ENCODE measurements around the gene FBXO4. TPM values are rescaled to one million over a fixed set of nuclear protein-coding genes. Genes with fewer than 3 reads are reported as not detected.

FBXO4 gene
- total RNA-seq, 2 donors from 2014 or later, result 1.8 to 1.9 TPM

DNA sequence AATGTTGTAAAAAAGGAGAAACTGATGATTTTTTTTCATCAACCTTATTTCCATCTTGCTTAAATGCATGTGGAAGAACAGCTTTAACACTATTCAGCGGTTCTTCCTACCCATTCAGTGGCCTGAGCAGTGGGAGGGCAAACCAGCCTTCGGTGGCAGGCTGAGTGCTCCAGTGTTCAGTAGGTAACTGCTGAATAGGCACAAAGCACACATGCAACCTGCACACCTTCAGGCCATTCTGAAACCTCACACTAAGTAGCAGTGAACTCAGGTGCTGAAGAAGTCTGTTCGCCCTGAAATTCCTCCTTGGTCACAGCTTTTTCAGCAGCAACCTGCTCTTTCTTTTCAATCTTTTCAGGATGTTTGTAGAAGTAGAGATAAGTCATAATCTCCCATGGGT, 26.1 kb downstream of the FBXO4 start:
- H3K9ac ChIP-seq (ENCODE audit: extremely low read depth, low read length, poor library complexity, severe bottlenecking), result no peak overlapping the region
- H3K27me3 ChIP-seq (ENCODE audit: control insufficient read depth, insufficient read depth, low read length, poor library complexity, severe bottlenecking), result no peaks in the 10 kb centered on the region
- TF ChIP-seq, protein P1, sequence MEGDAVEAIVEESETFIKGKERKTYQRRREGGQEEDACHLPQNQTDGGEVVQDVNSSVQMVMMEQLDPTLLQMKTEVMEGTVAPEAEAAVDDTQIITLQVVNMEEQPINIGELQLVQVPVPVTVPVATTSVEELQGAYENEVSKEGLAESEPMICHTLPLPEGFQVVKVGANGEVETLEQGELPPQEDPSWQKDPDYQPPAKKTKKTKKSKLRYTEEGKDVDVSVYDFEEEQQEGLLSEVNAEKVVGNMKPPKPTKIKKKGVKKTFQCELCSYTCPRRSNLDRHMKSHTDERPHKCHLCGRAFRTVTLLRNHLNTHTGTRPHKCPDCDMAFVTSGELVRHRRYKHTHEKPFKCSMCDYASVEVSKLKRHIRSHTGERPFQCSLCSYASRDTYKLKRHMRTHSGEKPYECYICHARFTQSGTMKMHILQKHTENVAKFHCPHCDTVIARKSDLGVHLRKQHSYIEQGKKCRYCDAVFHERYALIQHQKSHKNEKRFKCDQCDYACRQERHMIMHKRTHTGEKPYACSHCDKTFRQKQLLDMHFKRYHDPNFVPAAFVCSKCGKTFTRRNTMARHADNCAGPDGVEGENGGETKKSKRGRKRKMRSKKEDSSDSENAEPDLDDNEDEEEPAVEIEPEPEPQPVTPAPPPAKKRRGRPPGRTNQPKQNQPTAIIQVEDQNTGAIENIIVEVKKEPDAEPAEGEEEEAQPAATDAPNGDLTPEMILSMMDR (conservative IDR thresholded peaks at IDR 0.05), result no peak
- peaks cover 1% of the 10 kb centered on the region for H3K27me3 Mint-ChIP-seq (ENCODE audit: insufficient read depth)
- no peak for DNase-seq
- H3K4me3 Mint-ChIP-seq, result no peak overlapping the region
- no peaks in the 10 kb centered on the region for H3K9me3 ChIP-seq (ENCODE audit: control insufficient read depth, low read length)
- no peak overlapping the region for H3K4me3 ChIP-seq (ENCODE audit: low read length)
- H3K4me1 ChIP-seq (ENCODE audit: control insufficient read depth, insufficient read depth, low read length), result no peaks in the 10 kb centered on the region
- no peaks in the 10 kb centered on the region for H3K4me1 Mint-ChIP-seq
- H3K36me3 ChIP-seq (ENCODE audit: control insufficient read depth, insufficient read depth, low read length), result no peaks in the 10 kb centered on the region
- no peaks in the 10 kb centered on the region for H3K9me3 Mint-ChIP-seq
- 62 to 81% methylated on average over 3 of the region's 3 CpGs for WGBS, 2 experiments (ENCODE audit: insufficient coverage in 1 of 2, insufficient read length in 1 of 2)
- H3K36me3 Mint-ChIP-seq (ENCODE audit: low read depth), result no peaks in the 10 kb centered on the region
- no peak overlapping the region for H3K27ac ChIP-seq (ENCODE audit: low read depth, low read length)
- no peak overlapping the region for H3K27ac Mint-ChIP-seq

- no peaks in the 10 kb centered on the region for H3K36me3 Mint-ChIP-seq (ENCODE audit: low read depth)
- no peak overlapping the region for H3K9ac ChIP-seq (ENCODE audit: extremely low read depth, low read length, poor library complexity, severe bottlenecking)
- TF ChIP-seq, protein P1 (conservative IDR thresholded peaks at IDR 0.05), result no peak
- no peaks in the 10 kb centered on the region for H3K4me1 Mint-ChIP-seq
- H3K27ac Mint-ChIP-seq, result no peak overlapping the region
- H3K36me3 ChIP-seq (ENCODE audit: control insufficient read depth, insufficient read depth, low read length), result no peaks in the 10 kb centered on the region
- no peaks in the 10 kb centered on the region for H3K9me3 ChIP-seq (ENCODE audit: control insufficient read depth, low read length)
- no peak overlapping the region for H3K4me3 ChIP-seq (ENCODE audit: low read length)
- 82% methylated on average over 1 of the region's 1 CpG; no CpG with 5 or more reads in 1 of the 2 experiments for WGBS, 2 experiments (ENCODE audit: insufficient coverage in 1 of 2, insufficient read length in 1 of 2)
- no peaks in the 10 kb centered on the region for H3K27me3 ChIP-seq (ENCODE audit: control insufficient read depth, insufficient read depth, low read length, poor library complexity, severe bottlenecking)
- H3K9me3 Mint-ChIP-seq, result peaks cover 4% of the 10 kb centered on the region
- H3K27ac ChIP-seq (ENCODE audit: low read depth, low read length), result no peak overlapping the region
- H3K4me3 Mint-ChIP-seq, result no peak overlapping the region
- no peak for DNase-seq
- no peaks in the 10 kb centered on the region for H3K4me1 ChIP-seq (ENCODE audit: control insufficient read depth, insufficient read depth, low read length)
- peaks cover 1% of the 10 kb centered on the region for H3K27me3 Mint-ChIP-seq (ENCODE audit: insufficient read depth)
These were observed 29.2 kb downstream of the FBXO4 start for GRCh38 chr5:41954286-41954685.

- H3K4me3 Mint-ChIP-seq, result no peak overlapping the region
- Histone ChIP-seq H3K9me3 (ENCODE audit: control insufficient read depth, low read length) (no peaks in the 10 kb centered on the region), H3K27me3 (ENCODE audit: control insufficient read depth, insufficient read depth, low read length, poor library complexity, severe bottlenecking) (no peaks in the 10 kb centered on the region), H3K9ac (ENCODE audit: extremely low read depth, low read length, poor library complexity, severe bottlenecking) (no peak overlapping the region), H3K4me1 (ENCODE audit: control insufficient read depth, insufficient read depth, low read length) (no peaks in the 10 kb centered on the region), H3K4me3 (ENCODE audit: low read length) (no peak overlapping the region), H3K27ac (ENCODE audit: low read depth, low read length) (no peak overlapping the region), H3K36me3 (ENCODE audit: control insufficient read depth, insufficient read depth, low read length) (no peaks in the 10 kb centered on the region)
- TF ChIP-seq, protein P1 (conservative IDR thresholded peaks at IDR 0.05), result no peak
- H3K36me3 Mint-ChIP-seq (ENCODE audit: low read depth), result no peaks in the 10 kb centered on the region
- H3K9me3 Mint-ChIP-seq, result peaks cover 7% of the 10 kb centered on the region
- no peaks in the 10 kb centered on the region for H3K4me1 Mint-ChIP-seq
- WGBS, 2 experiments (ENCODE audit: insufficient coverage in 1 of 2, insufficient read length in 1 of 2), result 79 to 89% methylated on average over 4 to 5 of the region's 7 CpGs
- H3K27me3 Mint-ChIP-seq (ENCODE audit: insufficient read depth), result no peaks in the 10 kb centered on the region
- DNase-seq, result no peak
- no peak overlapping the region for H3K27ac Mint-ChIP-seq
These were observed 30.4 kb downstream of the FBXO4 start for GRCh38 chr5:41955432-41956024.

Measured in endodermal cell (in vitro differentiated cells).